Stomach (tissue), 9 donors: ENCODE measurements around the gene DNER. TPM values are rescaled to one million over a fixed set of nuclear protein-coding genes. Genes with fewer than 3 reads are reported as not detected.

ENCODE experiments used
- DNase-seq, 2 donors: peaks; one replicate each; pipeline versions ENCODE4 v3.0.0 to v3.0.0-alpha.2; 2013 to 2019
- H3K27ac ChIP-seq, 5 donors: fragments of 200-600 bp in 4 of 5; sonication (generic) in 4 of 5; one replicate each; pipeline ENCODE4 v1.5.1; 2013 to 2019; ENCODE audit warnings: mild to moderate bottlenecking in 1 of 5, moderate library complexity in 1 of 5
- H3K27me3 ChIP-seq, 3 donors: fragments of 200-600 bp; sonication (generic); one replicate each; pipeline ENCODE4 v1.5.1; 2017 to 2019; ENCODE audit warnings: mixed run types in 1 of 3
- H3K36me3 ChIP-seq, 4 donors: fragments of 200-600 bp; sonication (generic); 1 replicate in 3 of 4; 2 replicates in 1 of 4; pipeline ENCODE4 v1.5.1; 2016 to 2019
- H3K4me1 ChIP-seq, 4 donors: fragments of 200-600 bp; sonication (generic); one replicate each; pipeline ENCODE4 v1.5.1; 2016 to 2019
- H3K4me3 ChIP-seq, 4 donors: fragments of 200-600 bp; sonication (generic) in 3 of 4; one replicate each; pipeline ENCODE4 v1.5.1; 2016 to 2019; ENCODE audit warnings: mild to moderate bottlenecking in 1 of 4
- H3K9me3 ChIP-seq, 4 donors: fragments of 200-600 bp; sonication (generic); one replicate each; pipeline ENCODE4 v1.5.1; 2016 to 2019
- CTCF ChIP-seq, 7 experiments: fragments of 450-650 bp in 4 of 7; fragments of 200-600 bp in 3 of 7; sonication (generic) in 3 of 7; IDR thresholded peaks; one replicate each; pipeline ENCODE4 v1.5.1; 2016 to 2019; ENCODE audit warnings: antibody characterized with exemption in 7 of 7, control low read depth in 2 of 7, mild to moderate bottlenecking in 1 of 7
- EP300 ChIP-seq: sonication (generic); formaldehyde crosslinking; IDR thresholded peaks from one replicate; pipeline ENCODE4 v1.6.1; 2017; ENCODE audit warnings: antibody characterized with exemption
- POLR2A ChIP-seq, 4 donors: fragments of 450-650 bp; IDR thresholded peaks; one replicate each; pipeline ENCODE4 v1.6.1; 2016; ENCODE audit warnings: antibody characterized with exemption in 4 of 4, control low read depth in 2 of 4, mild to moderate bottlenecking in 1 of 4, moderate library complexity in 1 of 4
- POLR2AphosphoS5 ChIP-seq, 3 donors: sonication (generic); formaldehyde crosslinking; IDR thresholded peaks; one replicate each; pipeline ENCODE4 v1.6.1; 2016; ENCODE audit warnings: antibody characterized with exemption in 3 of 3
- WGBS, 5 donors: extraction: QIAGEN DNeasy Blood & Tissue Kit in 3 of 5; methylation state at CpG; one replicate each; pipeline versions ENCODE4 v1.1.5 to v1.1.7; 2013 to 2018; 5-methylcytosine and 5-hydroxymethylcytosine counted together
- intact Hi-C: fragments of 100-400 bp; cut with DNase I; formaldehyde crosslinking; loops from one replicate; pipeline ENCODE4 v1.15.1; 2023; ENCODE audit warnings: low total_unique reads
- polyA plus RNA-seq, 3 donors: library from polyadenylated mRNA; stranded (reverse); fragments of 200-250 nt; gene quantifications; one replicate each; pipeline ENCODE4 v1.2.3, GENCODE V29; 2013
- total RNA-seq, 5 donors: library from RNA; depleted of rRNA; stranded (reverse); fragments of >200 nt; gene quantifications; one replicate each; pipeline versions ENCODE4 v1.1.0 to v1.2.3, GENCODE V29; 2014 to 2016
- donor health status: healthy with polysubstance abuse.
- donor health status: Bipolar disorder and iron deficiency.
- donor health status: healthy.

Gene DNER
- total and polyA plus RNA-seq, 8 donors = 1.6 to 10.6 (median 4.9) TPM

GRCh38 chr2:229553091-229553490, 161.3 kb downstream of the DNER start:
- Histone ChIP-seq H3K36me3 (no peaks in the 10 kb centered on the region), H3K4me3 (no peak overlapping the region), H3K9me3 (no peaks in the 10 kb centered on the region), H3K27ac (no peak overlapping the region), H3K4me1 (no peaks in the 10 kb centered on the region), H3K27me3 (no peaks in the 10 kb centered on the region)
- no peak for DNase-seq
- intact Hi-C loops = no loop called here
- 79 to 97% (median 94%) methylated on average over 1 of the region's 1 CpG for WGBS, 5 donors
- TF ChIP-seq CTCF (IDR thresholded peaks at IDR 0.05) = no peak
- no peak for TF ChIP-seq POLR2A (IDR thresholded peaks at IDR 0.05)
- no peak for TF ChIP-seq POLR2AphosphoS5 (IDR thresholded peaks at IDR 0.05)
- TF ChIP-seq EP300 = no peak

- 75 to 79% (median 77%) methylated on average over 13 of the region's 13 CpGs for WGBS, 5 donors
- no peaks in the 10 kb centered on the region for H3K4me1 ChIP-seq
- H3K27ac ChIP-seq = no peak overlapping the region
- intact Hi-C loops = no loop called here
- no peaks in the 10 kb centered on the region for H3K36me3 ChIP-seq
- no peaks in the 10 kb centered on the region for H3K27me3 ChIP-seq
- DNase-seq = no peak
- H3K4me3 ChIP-seq = no peak overlapping the region
- no peak for TF ChIP-seq EP300
- TF ChIP-seq POLR2AphosphoS5 (IDR thresholded peaks at IDR 0.05) = no peak
- H3K9me3 ChIP-seq = no peaks in the 10 kb centered on the region
These were observed 171.0 kb downstream of the DNER start for GRCh38 chr2:229543176-229543873.

GRCh38 chr2:229539628-229540027, 174.7 kb downstream of the DNER start:
- WGBS, 5 donors = 76 to 82% (median 76%) methylated on average over 8 of the region's 8 CpGs
- intact Hi-C loops = no loop called here
- TF ChIP-seq POLR2AphosphoS5 (IDR thresholded peaks at IDR 0.05) (no peak), CTCF (IDR thresholded peaks at IDR 0.05) (no peak), EP300 (no peak), POLR2A (IDR thresholded peaks at IDR 0.05) (no peak)
- no peaks in the 10 kb centered on the region for H3K36me3 ChIP-seq
- no peak for DNase-seq
- no peak overlapping the region for H3K27ac ChIP-seq
- H3K4me1 ChIP-seq = no peaks in the 10 kb centered on the region
- H3K4me3 ChIP-seq = no peak overlapping the region
- no peaks in the 10 kb centered on the region for H3K27me3 ChIP-seq
- no peaks in the 10 kb centered on the region for H3K9me3 ChIP-seq

- WGBS, 5 donors = 74 to 92% (median 85%) methylated on average over 2 of the region's 2 CpGs
- H3K27me3 ChIP-seq = no peaks in the 10 kb centered on the region
- TF ChIP-seq POLR2AphosphoS5 (IDR thresholded peaks at IDR 0.05) (no peak), EP300 (no peak), POLR2A (IDR thresholded peaks at IDR 0.05) (no peak)
These were observed 182.8 kb downstream of the DNER start for GRCh38 chr2:229531594-229531993.

GRCh38 chr2:229530434-229530833, 183.9 kb downstream of the DNER start:
- intact Hi-C loops = no loop called here
- no peak overlapping the region for H3K27ac ChIP-seq
- no peak for DNase-seq
- TF ChIP-seq POLR2A (IDR thresholded peaks at IDR 0.05) = no peak
- no peak for TF ChIP-seq POLR2AphosphoS5 (IDR thresholded peaks at IDR 0.05)
- TF ChIP-seq EP300 = no peak
- TF ChIP-seq CTCF (IDR thresholded peaks at IDR 0.05) = no peak
- no peaks in the 10 kb centered on the region for H3K36me3 ChIP-seq
- H3K9me3 ChIP-seq = no peaks in the 10 kb centered on the region
- H3K27me3 ChIP-seq = no peaks in the 10 kb centered on the region
- WGBS, 5 donors = 82 to 91% (median 89%) methylated on average over 6 of the region's 6 CpGs
- H3K4me1 ChIP-seq = no peaks in the 10 kb centered on the region
- H3K4me3 ChIP-seq = no peak overlapping the region

More at GRCh38 chr2:229531594-229531993, 182.8 kb downstream of the DNER start:
- no peak for DNase-seq
- Histone ChIP-seq H3K27ac (no peak overlapping the region), H3K9me3 (no peaks in the 10 kb centered on the region), H3K4me1 (no peaks in the 10 kb centered on the region), H3K36me3 (no peaks in the 10 kb centered on the region), H3K4me3 (no peak overlapping the region)
- intact Hi-C loops = no loop called here
